Hepatocyte (in vitro differentiated cells): ENCODE results near the gene ATXN1.

Source experiments
- EZH2phosphoT487 ChIP-seq: fragments of 200-600 bp; sonication (generic); IDR thresholded peaks from one replicate; pipeline ENCODE4 v1.6.1; 2018; ENCODE audit warnings: antibody characterized with exemption, mild to moderate bottlenecking, low read depth, moderate library complexity; ENCODE audit not compliant: unreplicated experiment, severe bottlenecking
- TF ChIP-seq, protein P1 (sequence below): fragments of 200-600 bp; sonication (generic); IDR thresholded peaks from 2 replicates; pipeline ENCODE4 v1.5.1; 2016; ENCODE audit warnings: antibody characterized with exemption, mild to moderate bottlenecking; ENCODE audit not compliant: poor library complexity

DNA sequence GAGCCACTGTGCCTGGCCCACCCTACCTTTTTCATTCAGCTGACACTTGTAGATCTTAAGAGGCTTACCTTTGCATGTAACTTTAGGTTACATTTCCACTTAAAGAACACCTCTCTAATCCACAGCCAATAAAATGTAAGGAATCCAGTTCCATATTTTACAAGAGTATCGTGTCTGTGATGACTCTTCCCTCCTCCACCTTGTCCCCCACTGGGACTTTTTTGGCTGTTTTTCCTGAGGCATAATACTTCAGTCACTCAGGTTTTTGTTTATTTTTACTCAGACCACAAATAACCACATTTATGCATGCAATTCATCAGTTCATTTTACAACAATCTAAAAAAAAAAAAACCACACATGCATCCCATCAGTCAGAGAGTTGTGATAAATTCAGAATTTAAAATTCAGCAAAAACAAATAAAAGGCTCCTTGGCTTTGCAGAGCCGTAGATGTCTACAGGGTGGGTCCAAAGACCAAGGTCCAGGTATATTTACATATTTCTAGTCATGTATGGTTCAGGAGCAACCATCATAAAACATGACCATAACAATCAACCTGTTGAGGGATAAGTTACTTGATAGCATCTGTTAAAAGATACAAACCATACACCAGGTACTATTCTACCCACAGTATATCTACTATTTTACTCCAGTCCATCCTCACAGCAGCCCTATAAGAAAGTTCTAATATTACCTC is 9.9 kb downstream of the ATXN1 start:
- no peak for TF ChIP-seq EZH2phosphoT487
- TF ChIP-seq, protein P1, sequence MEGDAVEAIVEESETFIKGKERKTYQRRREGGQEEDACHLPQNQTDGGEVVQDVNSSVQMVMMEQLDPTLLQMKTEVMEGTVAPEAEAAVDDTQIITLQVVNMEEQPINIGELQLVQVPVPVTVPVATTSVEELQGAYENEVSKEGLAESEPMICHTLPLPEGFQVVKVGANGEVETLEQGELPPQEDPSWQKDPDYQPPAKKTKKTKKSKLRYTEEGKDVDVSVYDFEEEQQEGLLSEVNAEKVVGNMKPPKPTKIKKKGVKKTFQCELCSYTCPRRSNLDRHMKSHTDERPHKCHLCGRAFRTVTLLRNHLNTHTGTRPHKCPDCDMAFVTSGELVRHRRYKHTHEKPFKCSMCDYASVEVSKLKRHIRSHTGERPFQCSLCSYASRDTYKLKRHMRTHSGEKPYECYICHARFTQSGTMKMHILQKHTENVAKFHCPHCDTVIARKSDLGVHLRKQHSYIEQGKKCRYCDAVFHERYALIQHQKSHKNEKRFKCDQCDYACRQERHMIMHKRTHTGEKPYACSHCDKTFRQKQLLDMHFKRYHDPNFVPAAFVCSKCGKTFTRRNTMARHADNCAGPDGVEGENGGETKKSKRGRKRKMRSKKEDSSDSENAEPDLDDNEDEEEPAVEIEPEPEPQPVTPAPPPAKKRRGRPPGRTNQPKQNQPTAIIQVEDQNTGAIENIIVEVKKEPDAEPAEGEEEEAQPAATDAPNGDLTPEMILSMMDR, result no peak
